ENCODE measurements around the gene CPSF4L.

GRCh38 chr17:73280191-73280590, 18.5 kb upstream of the CPSF4L start:
- TF ChIP-seq POLR2AphosphoS5 (IDR thresholded peaks at IDR 0.05) (no peak), CTCF (IDR thresholded peaks at IDR 0.05) (no peak), POLR2A (IDR thresholded peaks at IDR 0.05) (no peak), EP300 (IDR thresholded peaks at IDR 0.05) (no peak)
